ENCODE data around the gene EXOC3L1. TPM values are rescaled to one million over a fixed set of nuclear protein-coding genes. Genes with fewer than 3 reads are reported as not detected.

EXOC3L1 gene
- total and polyA plus RNA-seq, 2 of the 13 experiments (the other 11 are each of a cell fraction or from before 2014, with no cell fraction given) = 0.12 TPM; not detected in 1

DNA sequence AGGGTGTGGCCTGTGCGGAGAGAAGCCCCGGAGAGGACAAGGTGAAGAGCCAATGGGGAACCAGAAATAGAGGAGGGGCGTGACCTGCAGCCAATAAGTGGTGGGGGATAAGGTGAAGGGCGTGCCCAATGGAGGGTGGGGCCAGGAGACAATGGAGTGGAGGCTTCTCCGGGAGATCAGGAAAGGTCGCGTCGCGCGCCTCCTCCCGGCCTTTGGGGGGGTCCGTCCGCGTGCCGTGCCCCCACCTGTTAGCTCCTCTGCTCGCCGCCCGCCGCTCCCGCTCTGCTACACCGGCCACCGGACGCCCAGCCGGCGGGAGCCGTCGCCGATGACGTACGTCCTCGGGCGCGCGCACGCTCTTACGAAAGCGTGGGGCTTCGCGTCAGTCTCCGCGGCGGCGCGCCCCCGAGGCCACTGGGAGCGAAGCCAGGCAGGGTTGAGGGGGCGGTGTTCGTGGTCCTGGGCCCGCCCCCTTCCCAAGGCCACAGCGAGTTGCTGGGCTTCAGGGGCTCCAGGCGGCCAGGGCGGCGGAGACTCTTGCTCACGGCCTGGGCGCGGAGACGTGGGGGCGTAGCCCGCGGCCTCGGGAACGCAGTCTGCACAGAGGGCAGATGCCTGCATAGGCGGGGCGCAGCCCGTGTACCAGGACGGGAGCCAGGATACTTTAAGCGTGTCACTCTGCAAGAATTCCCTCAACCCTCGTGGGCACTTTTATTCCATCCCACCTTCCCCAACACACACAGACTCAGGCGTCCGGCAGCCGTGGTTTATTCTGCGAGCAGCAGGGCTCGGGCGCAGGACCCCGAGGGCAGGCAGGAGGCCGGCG, 6.1 kb downstream of the EXOC3L1 start, which contains the start of gene MATCAP1 (continued):
- TF ChIP-seq, protein P1, sequence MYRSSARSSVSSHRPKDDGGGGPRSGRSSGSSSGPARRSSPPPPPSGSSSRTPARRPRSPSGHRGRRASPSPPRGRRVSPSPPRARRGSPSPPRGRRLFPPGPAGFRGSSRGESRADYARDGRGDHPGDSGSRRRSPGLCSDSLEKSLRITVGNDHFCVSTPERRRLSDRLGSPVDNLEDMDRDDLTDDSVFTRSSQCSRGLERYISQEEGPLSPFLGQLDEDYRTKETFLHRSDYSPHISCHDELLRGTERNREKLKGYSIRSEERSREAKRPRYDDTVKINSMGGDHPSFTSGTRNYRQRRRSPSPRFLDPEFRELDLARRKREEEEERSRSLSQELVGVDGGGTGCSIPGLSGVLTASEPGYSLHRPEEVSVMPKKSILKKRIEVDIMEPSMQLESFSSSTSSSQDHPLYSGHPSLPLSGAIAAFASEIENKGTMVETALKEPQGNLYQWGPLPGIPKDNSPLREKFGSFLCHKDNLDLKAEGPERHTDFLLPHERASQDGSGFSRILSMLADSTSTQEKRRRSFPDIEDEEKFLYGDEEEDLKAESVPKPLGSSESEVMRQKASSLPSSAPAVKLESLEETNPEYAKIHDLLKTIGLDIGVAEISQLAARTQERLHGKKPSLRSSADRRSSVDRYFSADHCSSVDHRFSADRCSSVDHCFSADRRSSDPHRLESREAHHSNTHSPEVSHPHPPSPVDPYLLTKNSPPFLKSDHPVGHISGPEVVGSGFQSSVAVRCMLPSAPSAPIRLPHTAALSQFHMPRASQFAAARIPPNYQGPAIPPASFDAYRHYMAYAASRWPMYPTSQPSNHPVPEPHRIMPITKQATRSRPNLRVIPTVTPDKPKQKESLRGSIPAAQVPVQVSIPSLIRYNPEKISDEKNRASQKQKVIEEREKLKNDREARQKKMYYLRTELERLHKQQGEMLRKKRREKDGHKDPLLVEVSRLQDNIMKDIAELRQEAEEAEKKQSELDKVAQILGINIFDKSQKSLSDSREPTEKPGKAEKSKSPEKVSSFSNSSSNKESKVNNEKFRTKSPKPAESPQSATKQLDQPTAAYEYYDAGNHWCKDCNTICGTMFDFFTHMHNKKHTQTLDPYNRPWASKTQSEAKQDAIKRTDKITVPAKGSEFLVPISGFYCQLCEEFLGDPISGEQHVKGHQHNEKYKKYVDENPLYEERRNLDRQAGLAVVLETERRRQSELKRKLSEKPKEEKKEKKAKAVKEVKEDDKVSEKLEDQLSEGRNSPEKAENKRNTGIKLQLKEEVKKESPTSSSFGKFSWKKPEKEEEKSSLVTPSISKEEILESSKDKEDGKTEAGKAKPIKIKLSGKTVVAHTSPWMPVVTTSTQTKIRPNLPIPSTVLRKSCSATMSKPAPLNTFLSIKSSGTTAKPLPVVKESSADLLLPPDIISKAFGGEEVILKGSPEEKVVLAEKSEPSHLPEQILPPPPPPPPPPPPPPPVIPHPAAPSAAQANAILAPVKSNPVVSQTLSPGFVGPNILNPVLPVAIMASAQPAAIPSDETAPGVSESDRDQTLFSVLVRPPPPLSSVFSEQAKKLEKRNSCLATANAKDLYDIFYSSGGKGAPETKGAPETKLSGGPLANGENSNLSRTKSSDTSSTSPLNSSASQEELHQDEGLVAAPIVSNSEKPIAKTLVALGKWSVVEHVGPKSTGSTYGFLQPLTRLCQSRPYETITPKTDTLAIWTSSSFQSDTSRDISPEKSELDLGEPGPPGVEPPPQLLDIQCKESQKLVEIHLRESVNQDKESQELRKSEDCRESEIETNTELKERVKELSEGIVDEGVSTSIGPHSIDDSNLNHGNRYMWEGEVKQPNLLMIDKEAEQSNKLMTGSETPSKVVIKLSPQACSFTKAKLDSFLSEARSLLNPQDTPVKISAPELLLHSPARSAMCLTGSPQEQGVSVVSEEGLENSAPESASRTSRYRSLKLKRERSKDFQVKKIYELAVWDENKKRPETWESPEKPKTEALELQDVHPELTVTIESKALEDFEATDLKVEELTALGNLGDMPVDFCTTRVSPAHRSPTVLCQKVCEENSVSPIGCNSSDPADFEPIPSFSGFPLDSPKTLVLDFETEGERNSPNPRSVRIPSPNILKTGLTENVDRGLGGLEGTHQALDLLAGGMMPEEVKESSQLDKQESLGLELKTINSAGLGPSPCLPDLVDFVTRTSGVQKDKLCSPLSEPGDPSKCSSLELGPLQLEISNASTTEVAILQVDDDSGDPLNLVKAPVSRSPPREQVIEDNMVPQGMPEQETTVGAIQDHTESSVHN (CRISPR knock-in tag; IDR thresholded peaks at IDR 0.05) = no peak; the same call in 1 of the 2 replicates
- TF ChIP-seq ZNF83 (CRISPR knock-in tag; IDR thresholded peaks at IDR 0.05; ENCODE audit: borderline replicate concordance) = no peak; the same call in 1 of the 2 replicates
- TF ChIP-seq SAFB2 (CRISPR knock-in tag; IDR thresholded peaks at IDR 0.05; ENCODE audit: borderline replicate concordance, low read depth) = peak; percentile 83; the same call in 1 of the 2 replicates
- TF ChIP-seq NFKB2 (CRISPR knock-in tag; IDR thresholded peaks at IDR 0.05; ENCODE audit: borderline replicate concordance) = peak; percentile 85; the same call in 1 of the 2 replicates
- TF ChIP-seq GTF3A (CRISPR knock-in tag; conservative IDR thresholded peaks at IDR 0.05) = peak; percentile 37; the same call in 1 of the 2 replicates
- peak; percentile 57 for TF ChIP-seq CBX1 (IDR thresholded peaks at IDR 0.05; ENCODE audit: low read depth)
- 0 out of 2 replicates have a peak, but pooled peaks have one; percentile 51 for TF ChIP-seq TOE1 (CRISPR knock-in tag; IDR thresholded peaks at IDR 0.05)
- peak; percentile 73; the same call in 1 of the 2 replicates for TF ChIP-seq YEATS2 (CRISPR knock-in tag; IDR thresholded peaks at IDR 0.05; ENCODE audit: borderline replicate concordance)
- TF ChIP-seq NFYB (CRISPR knock-in tag; IDR thresholded peaks at IDR 0.05) = peak; percentile 96
- 0 out of 2 replicates have a peak, but pooled peaks have one; percentile 56 for TF ChIP-seq ESRRA (CRISPR knock-in tag; IDR thresholded peaks at IDR 0.05; ENCODE audit: low read depth)
- TF ChIP-seq DR1 (CRISPR knock-in tag; IDR thresholded peaks at IDR 0.05) = 0 out of 2 replicates have a peak, but pooled peaks have one; percentile 36
- peak; percentile 90 for TF ChIP-seq THAP11 (CRISPR knock-in tag; IDR thresholded peaks at IDR 0.05)
- TF ChIP-seq RBM22 (optimal IDR thresholded peaks at IDR 0.05; ENCODE audit: low read length) = no peak
- peak; percentile 72; the same call in 1 of the 2 replicates for TF ChIP-seq ZNF761 (CRISPR knock-in tag; conservative IDR thresholded peaks at IDR 0.05)
- TF ChIP-seq, protein P2, sequence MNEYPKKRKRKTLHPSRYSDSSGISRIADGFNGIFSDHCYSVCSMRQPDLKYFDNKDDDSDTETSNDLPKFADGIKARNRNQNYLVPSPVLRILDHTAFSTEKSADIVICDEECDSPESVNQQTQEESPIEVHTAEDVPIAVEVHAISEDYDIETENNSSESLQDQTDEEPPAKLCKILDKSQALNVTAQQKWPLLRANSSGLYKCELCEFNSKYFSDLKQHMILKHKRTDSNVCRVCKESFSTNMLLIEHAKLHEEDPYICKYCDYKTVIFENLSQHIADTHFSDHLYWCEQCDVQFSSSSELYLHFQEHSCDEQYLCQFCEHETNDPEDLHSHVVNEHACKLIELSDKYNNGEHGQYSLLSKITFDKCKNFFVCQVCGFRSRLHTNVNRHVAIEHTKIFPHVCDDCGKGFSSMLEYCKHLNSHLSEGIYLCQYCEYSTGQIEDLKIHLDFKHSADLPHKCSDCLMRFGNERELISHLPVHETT (CRISPR knock-in tag; conservative IDR thresholded peaks at IDR 0.05) = peak; percentile 97
- TF ChIP-seq ZSCAN21 (CRISPR knock-in tag; IDR thresholded peaks at IDR 0.05; ENCODE audit: borderline replicate concordance) = peak; percentile 38; the same call in 1 of the 2 replicates
- 0 out of 2 replicates have a peak, but pooled peaks have one; percentile 84 for TF ChIP-seq ZNF678 (CRISPR knock-in tag; IDR thresholded peaks at IDR 0.05)

All from HepG2 (cell line).